Loucy (cell line): ENCODE measurements around the gene TTC23.

Source experiments
- H2AFZ ChIP-seq: fragments of 200-600 bp; sonication (generic); 2 replicates; pipeline ENCODE4 v1.6.0; 2016; ENCODE audit warnings: antibody characterized with exemption, mild to moderate bottlenecking, low read length, moderate library complexity
- H3F3A ChIP-seq: fragments of 200-600 bp; 2 replicates; pipeline ENCODE4 v1.6.0; 2016; ENCODE audit warnings: antibody characterized with exemption, low read depth, mild to moderate bottlenecking
- H3K27me3 ChIP-seq: fragments of 200-600 bp; sonication (generic); 2 replicates; pipeline ENCODE4 v1.6.1; 2014; ENCODE audit warnings: low read length, mild to moderate bottlenecking; ENCODE audit not compliant: insufficient read depth, poor library complexity, severe bottlenecking
- H3K36me3 ChIP-seq: fragments of 200-600 bp; sonication (generic); 2 replicates; pipeline ENCODE4 v1.6.1; 2016; ENCODE audit warnings: low read length; ENCODE audit not compliant: insufficient read depth
- H3K4me1 ChIP-seq: fragments of 200-600 bp; sonication (generic); 2 replicates; pipeline ENCODE4 v1.5.1; 2014; ENCODE audit warnings: low read length, mild to moderate bottlenecking; ENCODE audit not compliant: insufficient read depth, poor library complexity, severe bottlenecking
- H3K4me2 ChIP-seq: fragments of 200-600 bp; sonication (generic); 2 replicates; pipeline ENCODE4 v1.6.0; 2014; ENCODE audit warnings: antibody characterized with exemption, low read length, low read depth, mild to moderate bottlenecking; ENCODE audit not compliant: poor library complexity, severe bottlenecking
- H3K4me3 ChIP-seq: fragments of 200-600 bp; sonication (generic); 2 replicates; pipeline ENCODE4 v1.5.1; 2014; ENCODE audit warnings: low read length, mild to moderate bottlenecking, mixed read lengths; ENCODE audit not compliant: poor library complexity, severe bottlenecking
- H3K79me2 ChIP-seq: fragments of 200-600 bp; sonication (generic); 2 replicates; pipeline ENCODE4 v1.6.1; 2014; ENCODE audit warnings: low read length; ENCODE audit not compliant: insufficient read depth
- H3K9ac ChIP-seq: fragments of 200-600 bp; sonication (generic); 2 replicates; pipeline ENCODE4 v1.6.0; 2014; ENCODE audit warnings: mild to moderate bottlenecking, low read depth, low read length, moderate library complexity; ENCODE audit not compliant: poor library complexity, severe bottlenecking
- H3K9me2 ChIP-seq: fragments of 200-600 bp; sonication (generic); replicated peaks from 2 replicates; pipeline ENCODE4 v1.6.1; 2016; ENCODE audit warnings: low read depth, low read length, mixed read lengths
- H3K9me3 ChIP-seq: fragments of 200-600 bp; sonication (generic); 2 replicates; pipeline ENCODE4 v1.6.1; 2014; ENCODE audit warnings: mild to moderate bottlenecking, antibody characterized with exemption, low read length, low read depth; ENCODE audit not compliant: insufficient read depth
- H4K20me1 ChIP-seq: fragments of 200-600 bp; sonication (generic); 2 replicates; pipeline ENCODE4 v1.6.0; 2014; ENCODE audit warnings: antibody characterized with exemption, low read length, mild to moderate bottlenecking; ENCODE audit not compliant: insufficient read depth, poor library complexity, severe bottlenecking
- CTCF ChIP-seq: fragments of 200-600 bp; sonication (generic); conservative IDR thresholded peaks from 2 replicates; pipeline ENCODE4 v1.5.1; 2014; ENCODE audit warnings: mild to moderate bottlenecking, antibody characterized with exemption, low read length
- EZH2phosphoT487 ChIP-seq: fragments of 200-600 bp; IDR thresholded peaks from 2 replicates; pipeline ENCODE4 v1.6.1; 2018; ENCODE audit warnings: antibody characterized with exemption, mild to moderate bottlenecking, moderate library complexity, borderline replicate concordance

Gene TTC23

GRCh38 chr15:99148851-99149276 is 100.5 kb downstream of the TTC23 start:
- Histone ChIP-seq H3K4me2 (no peak overlapping the region), H3K36me3 (no peaks in the 10 kb centered on the region), H3K9ac (no peak overlapping the region), H3K9me3 (no peaks in the 10 kb centered on the region), H3K79me2 (no peaks in the 10 kb centered on the region), H3K4me1 (no peaks in the 10 kb centered on the region), H3K9me2 (no peaks in the 10 kb centered on the region), H2AFZ (no peak overlapping the region), H3F3A (no peaks in the 10 kb centered on the region), H3K4me3 (no peak overlapping the region), H4K20me1 (no peaks in the 10 kb centered on the region), H3K27me3 (no peaks in the 10 kb centered on the region)
- no peak for TF ChIP-seq CTCF
- no peak for TF ChIP-seq EZH2phosphoT487

- no peak overlapping the region for H2AFZ ChIP-seq
- no peaks in the 10 kb centered on the region for H3K27me3 ChIP-seq
- TF ChIP-seq EZH2phosphoT487 (no peak), CTCF (no peak)
- H3K4me1 ChIP-seq: no peaks in the 10 kb centered on the region
- H3F3A ChIP-seq: no peaks in the 10 kb centered on the region
- H3K9me2 ChIP-seq: no peaks in the 10 kb centered on the region
- H4K20me1 ChIP-seq: no peaks in the 10 kb centered on the region
- H3K4me3 ChIP-seq: no peak overlapping the region
- H3K9me3 ChIP-seq: no peaks in the 10 kb centered on the region
- no peak overlapping the region for H3K4me2 ChIP-seq
- no peaks in the 10 kb centered on the region for H3K79me2 ChIP-seq
- no peaks in the 10 kb centered on the region for H3K36me3 ChIP-seq
- no peak overlapping the region for H3K9ac ChIP-seq
These were observed 102.7 kb downstream of the TTC23 start for GRCh38 chr15:99146661-99147060.

GRCh38 chr15:99145778-99146177 is 103.6 kb downstream of the TTC23 start:
- H3K9ac ChIP-seq: no peak overlapping the region
- no peak overlapping the region for H3K4me3 ChIP-seq
- no peaks in the 10 kb centered on the region for H4K20me1 ChIP-seq
- no peaks in the 10 kb centered on the region for H3K27me3 ChIP-seq
- no peak for TF ChIP-seq CTCF
- TF ChIP-seq EZH2phosphoT487: no peak
- no peaks in the 10 kb centered on the region for H3F3A ChIP-seq
- no peak overlapping the region for H2AFZ ChIP-seq
- no peaks in the 10 kb centered on the region for H3K79me2 ChIP-seq
- H3K4me2 ChIP-seq: no peak overlapping the region
- H3K4me1 ChIP-seq: no peaks in the 10 kb centered on the region
- H3K9me2 ChIP-seq: no peaks in the 10 kb centered on the region
- no peaks in the 10 kb centered on the region for H3K36me3 ChIP-seq
- no peaks in the 10 kb centered on the region for H3K9me3 ChIP-seq
